Psoas muscle (tissue), 8 donors: ENCODE data around the gene FOCAD. TPM values are rescaled to one million over a fixed set of nuclear protein-coding genes. Genes with fewer than 3 reads are reported as not detected.
A peak's percentile ranks its signal among the peaks of the same experiment; 100 is the strongest.

ENCODE experiments used
- ATAC-seq, 4 donors: fragments of 200-7000 bp; cut with Tn5 transposase; one replicate each; pipeline ENCODE4 v1.9.1; 2020; ENCODE audit warnings: moderate library complexity in 3 of 4, mild to moderate bottlenecking in 2 of 4
- DNase-seq, 2 donors: peaks; one replicate each; pipeline ENCODE4 v3.0.0-alpha.2; 2020
- H3K27ac ChIP-seq: fragments of 200-600 bp; one replicate; pipeline ENCODE4 v1.8.0; 2022
- H3K27me3 ChIP-seq, 3 donors: fragments of 200-600 bp in 1 of 3; one replicate each; pipeline versions ENCODE4 v1.6.1 to v1.8.0; 2013 to 2022; ENCODE audit warnings: low read length in 2 of 3, mild to moderate bottlenecking in 2 of 3, moderate library complexity in 1 of 3; ENCODE audit not compliant: insufficient read depth in 3 of 3
- H3K36me3 ChIP-seq, 2 donors: fragments of 200-600 bp in 1 of 2; one replicate each; pipeline versions ENCODE4 v1.6.1 to v1.8.0; 2013 to 2022; ENCODE audit warnings: low read depth in 1 of 2, mild to moderate bottlenecking in 1 of 2, moderate library complexity in 1 of 2; ENCODE audit not compliant: insufficient read depth in 1 of 2
- H3K4me1 ChIP-seq: fragments of 200-600 bp; one replicate; pipeline ENCODE4 v1.8.0; 2022
- H3K4me3 ChIP-seq: fragments of 200-600 bp; one replicate; pipeline ENCODE4 v1.8.0; 2022; ENCODE audit warnings: mild to moderate bottlenecking
- H3K9me3 ChIP-seq: fragments of 200-600 bp; one replicate; pipeline ENCODE4 v1.8.0; 2022
- CTCF ChIP-seq: fragments of 200-600 bp; IDR thresholded peaks from one replicate; pipeline ENCODE4 v1.8.0; 2022; ENCODE audit warnings: antibody characterized with exemption
- WGBS, 3 donors: extraction: QIAGEN DNeasy Blood & Tissue Kit; methylation state at CpG; one replicate each; pipeline versions ENCODE4 v1.1.6 to v1.1.7; 2013; 5-methylcytosine and 5-hydroxymethylcytosine counted together
- intact Hi-C, 2 donors: fragments of 100-400 bp; cut with DNase I; formaldehyde crosslinking; loops; one replicate each; pipeline versions ENCODE4 v1.11.0 to v1.14.2; 2022
- polyA plus RNA-seq, 3 donors: library from polyadenylated mRNA; stranded (reverse); fragments of 200-250 nt; gene quantifications; one replicate each; pipeline ENCODE4 v1.2.3, GENCODE V29; 2013
- total RNA-seq, 4 donors: library from RNA; stranded (reverse); fragmentation: NEBNext Ultra II Directional in 2 of 4; extraction: Animal tissue kit (Norgen Biotek cat#: 25700) in 2 of 4; gene quantifications; one replicate each; pipeline versions ENCODE4 v1.2.1 to v1.2.4, GENCODE V29; 2021 to 2023
- donor health status: healthy with polysubstance abuse.
- donor health status: DM: no; HTN: no; CAD: no; lungs with moderate emphysema.
- donor health status: Bipolar disorder and iron deficiency.
- donor health status: healthy.
- donor health status: DM: yes; HTN: yes; CAD: no.
- donor health status: DM: no; HTN: no; CAD: no.
- donor health status: DM: no; HTN: no; CAD: no.
- donor health status: DM: yes; HTN: yes; CAD: no.

FOCAD gene
- total and polyA plus RNA-seq, 7 donors, result 5.8 to 24.8 (median 12.1) TPM

GRCh38 chr9:20782289-20782688 lies 98.2 kb downstream of the FOCAD start:
- WGBS, 3 donors, result 88 to 92% (median 89%) methylated on average over 5 of the region's 5 CpGs
- no peaks in the 10 kb centered on the region for H3K27me3 ChIP-seq
- intact Hi-C loops, result loop anchor here in 1 of 2 donors (5.0 kb wide), 1 partner anchor 85 kb away; no protein-coding TSS in a partner anchor
- peaks cover 0 to 3% of the 10 kb centered on the region in 2 donors for H3K36me3 ChIP-seq
- DNase-seq (no peak), ATAC-seq (no peak)
- no peaks in the 10 kb centered on the region for H3K4me1 ChIP-seq
- no peak for TF ChIP-seq CTCF
- H3K4me3 ChIP-seq, result no peak overlapping the region
- no peak overlapping the region for H3K27ac ChIP-seq
- no peaks in the 10 kb centered on the region for H3K9me3 ChIP-seq

GRCh38 chr9:20783057-20784038 lies 99.3 kb downstream of the FOCAD start:
- Histone ChIP-seq H3K27me3 (no peaks in the 10 kb centered on the region), H3K4me1 (no peaks in the 10 kb centered on the region), H3K4me3 (no peak overlapping the region), H3K27ac (no peak overlapping the region), H3K36me3 (peaks cover 0 to 3% of the 10 kb centered on the region in 2 donors), H3K9me3 (no peaks in the 10 kb centered on the region)
- ATAC-seq (no peak), DNase-seq (no peak)
- intact Hi-C loops, result loop anchor here in 1 of 2 donors (5.0 kb wide), 1 partner anchor 86 kb away; no protein-coding TSS in a partner anchor
- TF ChIP-seq CTCF, result no peak
- 89 to 100% (median 91%) methylated on average over 3 of the region's 3 CpGs for WGBS, 3 donors

GRCh38 chr9:20784196-20784595 lies 100.1 kb downstream of the FOCAD start:
- H3K4me1 ChIP-seq, result no peaks in the 10 kb centered on the region
- WGBS, 3 donors, result 90 to 100% (median 96%) methylated on average over 1 of the region's 1 CpG
- H3K4me3 ChIP-seq, result no peak overlapping the region
- DNase-seq (no peak), ATAC-seq (no peak)
- intact Hi-C loops, result loop anchor here in 1 of 2 donors (5.0 kb wide), 1 partner anchor 87 kb away; no protein-coding TSS in a partner anchor
- no peak for TF ChIP-seq CTCF
- H3K36me3 ChIP-seq, result peaks cover 1 to 3% of the 10 kb centered on the region in 2 donors
- H3K27ac ChIP-seq, result no peak overlapping the region
- no peaks in the 10 kb centered on the region for H3K9me3 ChIP-seq
- no peaks in the 10 kb centered on the region for H3K27me3 ChIP-seq

- 22 to 58% (median 28%) methylated on average over 1 of the region's 1 CpG for WGBS, 3 donors
- Histone ChIP-seq H3K27ac (no peak overlapping the region), H3K27me3 (no peaks in the 10 kb centered on the region), H3K4me1 (no peaks in the 10 kb centered on the region), H3K4me3 (no peak overlapping the region), H3K9me3 (no peaks in the 10 kb centered on the region), H3K36me3 (peaks cover under 1 to 17% of the 10 kb centered on the region in 2 donors)
- peak in 1 of 2 donors; percentile 46 for DNase-seq
- ATAC-seq, result no peak
- TF ChIP-seq CTCF, result no peak
- intact Hi-C loops, result no loop called here
These were observed 102.7 kb downstream of the FOCAD start for GRCh38 chr9:20786807-20787206.
